ENCODE measurements around the gene MAML3.

The MAML3 gene

GRCh38 chr4:140046543-140046942 lies 107.4 kb downstream of the MAML3 start:
- DNase-seq (no peak), ATAC-seq (no peak)

GRCh38 chr4:140046016-140046415 lies 108.0 kb downstream of the MAML3 start:
- ATAC-seq: no peak
- no peak for DNase-seq

GRCh38 chr4:140044337-140044902 lies 109.6 kb downstream of the MAML3 start:
- ATAC-seq (no peak), DNase-seq (no peak)

GRCh38 chr4:140042634-140043033 lies 111.3 kb downstream of the MAML3 start:
- ATAC-seq (no peak), DNase-seq (no peak)

GRCh38 chr4:140038031-140038533 lies 115.9 kb downstream of the MAML3 start:
- DNase-seq (no peak), ATAC-seq (peak; percentile 28)

- ATAC-seq: peak; percentile 63
Observed at GRCh38 chr4:140037353-140038030, 116.5 kb downstream of the MAML3 start.

GRCh38 chr4:140031706-140032105 lies 122.3 kb downstream of the MAML3 start:
- no peak for DNase-seq
- no peak for ATAC-seq

More at GRCh38 chr4:140037353-140038030, 116.5 kb downstream of the MAML3 start:
- DNase-seq: no peak

GRCh38 chr4:140031061-140031460 lies 122.9 kb downstream of the MAML3 start:
- ATAC-seq: no peak
- no peak for DNase-seq

GRCh38 chr4:140028676-140029517 lies 125.1 kb downstream of the MAML3 start:
- ATAC-seq (no peak), DNase-seq (no peak)

GRCh38 chr4:140028101-140028500 lies 125.9 kb downstream of the MAML3 start:
- no peak for ATAC-seq
- DNase-seq: no peak

GRCh38 chr4:140027101-140027500 lies 126.9 kb downstream of the MAML3 start:
- DNase-seq (no peak), ATAC-seq (no peak)

- ATAC-seq: no peak
- no peak for DNase-seq
Observed at GRCh38 chr4:140025470-140025869, 128.5 kb downstream of the MAML3 start.

GRCh38 chr4:140020457-140021361 lies 133.3 kb downstream of the MAML3 start:
- no peak for ATAC-seq
- DNase-seq: no peak

- ATAC-seq: no peak
- DNase-seq: no peak
Observed at GRCh38 chr4:140019619-140020347, 134.2 kb downstream of the MAML3 start.

GRCh38 chr4:140018931-140019618 lies 134.9 kb downstream of the MAML3 start:
- DNase-seq (no peak), ATAC-seq (no peak)

- ATAC-seq: no peak
- no peak for DNase-seq
Observed at GRCh38 chr4:140014284-140014683, 139.7 kb downstream of the MAML3 start.

- peak; percentile 82 for ATAC-seq
- peak; percentile 37 for DNase-seq
Observed at GRCh38 chr4:140012688-140013486, 141.1 kb downstream of the MAML3 start.

- ATAC-seq (no peak), DNase-seq (no peak)
Observed at GRCh38 chr4:140005699-140006098, 148.3 kb downstream of the MAML3 start.

GRCh38 chr4:140004922-140005627 lies 148.9 kb downstream of the MAML3 start:
- no peak for DNase-seq
- ATAC-seq: no peak

All from stimulated activated naive CD8-positive, alpha-beta T cell treated with anti-CD3 and anti-CD28 coated beads, Interleukin-15, Interleukin-2, amounts not matched to agents 100 U/mL and 50 U/mL, for 24 hours (primary cell).